Measurements from ENCODE around the gene KCTD1. TPM values are rescaled to one million over a fixed set of nuclear protein-coding genes. Genes with fewer than 3 reads are reported as not detected.

Gene KCTD1
- total and polyA plus RNA-seq, 2 donors (not counting 1 experiment from before 2014, with no cell fraction given), result 2.3 to 5.0 TPM

- Histone ChIP-seq H3K4me2 (replicated peaks; ENCODE audit: low read depth, low read length, poor library complexity, severe bottlenecking) (no peak overlapping the region), H3K9me3 (ENCODE audit: control extremely low read depth in 1 of 3, control insufficient read depth in 2 of 3, insufficient read depth in 1 of 3, low read length in 2 of 3) (no peaks in the 10 kb centered on the region), H3K4me1 (ENCODE audit: control insufficient read depth in 2 of 2, insufficient read depth in 2 of 2, low read length in 2 of 2) (no peaks in the 10 kb centered on the region), H2AFZ (ENCODE audit: insufficient read depth, low read depth, low read length, poor library complexity, severe bottlenecking) (no peak overlapping the region), H4K20me1 (ENCODE audit: control insufficient read depth, insufficient read depth, low read length, poor library complexity, severe bottlenecking) (no peaks in the 10 kb centered on the region), H3K9ac (ENCODE audit: low read length) (no peak overlapping the region), H3K4me3 (ENCODE audit: control extremely low read depth in 1 of 5, extremely low read depth in 1 of 5, insufficient read depth in 1 of 5, low read depth in 2 of 5, low read length in 4 of 5) (no peak overlapping the region), H3K27me3 (replicated peaks in 1 of 4; ENCODE audit: control extremely low read depth in 1 of 4, control insufficient read depth in 3 of 4, insufficient read depth in 4 of 4, low read length in 3 of 4) (peaks cover 0 to 2% (median 0%) of the 10 kb centered on the region in 4 experiments), H3K27ac (ENCODE audit: low read length in 2 of 2) (no peak overlapping the region), H3K79me2 (ENCODE audit: control insufficient read depth, insufficient read depth, low read length) (no peaks in the 10 kb centered on the region), H3K36me3 (replicated peaks in 1 of 2; ENCODE audit: control extremely low read depth in 1 of 2, control insufficient read depth in 1 of 2, extremely low read depth in 1 of 2, insufficient read depth in 2 of 2, low read length in 1 of 2) (no peaks in the 10 kb centered on the region)
- H3K4me1 Mint-ChIP-seq, result no peaks in the 10 kb centered on the region
- no peak for TF ChIP-seq EZH2 (IDR thresholded peaks at IDR 0.05; ENCODE audit: borderline replicate concordance, insufficient read depth, low read depth, low read length, poor library complexity, severe bottlenecking)
- TF ChIP-seq, protein P1, sequence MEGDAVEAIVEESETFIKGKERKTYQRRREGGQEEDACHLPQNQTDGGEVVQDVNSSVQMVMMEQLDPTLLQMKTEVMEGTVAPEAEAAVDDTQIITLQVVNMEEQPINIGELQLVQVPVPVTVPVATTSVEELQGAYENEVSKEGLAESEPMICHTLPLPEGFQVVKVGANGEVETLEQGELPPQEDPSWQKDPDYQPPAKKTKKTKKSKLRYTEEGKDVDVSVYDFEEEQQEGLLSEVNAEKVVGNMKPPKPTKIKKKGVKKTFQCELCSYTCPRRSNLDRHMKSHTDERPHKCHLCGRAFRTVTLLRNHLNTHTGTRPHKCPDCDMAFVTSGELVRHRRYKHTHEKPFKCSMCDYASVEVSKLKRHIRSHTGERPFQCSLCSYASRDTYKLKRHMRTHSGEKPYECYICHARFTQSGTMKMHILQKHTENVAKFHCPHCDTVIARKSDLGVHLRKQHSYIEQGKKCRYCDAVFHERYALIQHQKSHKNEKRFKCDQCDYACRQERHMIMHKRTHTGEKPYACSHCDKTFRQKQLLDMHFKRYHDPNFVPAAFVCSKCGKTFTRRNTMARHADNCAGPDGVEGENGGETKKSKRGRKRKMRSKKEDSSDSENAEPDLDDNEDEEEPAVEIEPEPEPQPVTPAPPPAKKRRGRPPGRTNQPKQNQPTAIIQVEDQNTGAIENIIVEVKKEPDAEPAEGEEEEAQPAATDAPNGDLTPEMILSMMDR (IDR thresholded peaks at IDR 0.05), result no peak
- H3K4me3 Mint-ChIP-seq, result no peak overlapping the region
- peaks cover 22% of the 10 kb centered on the region for H3K27me3 Mint-ChIP-seq
- 86% methylated on average over 1 of the region's 2 CpGs for WGBS (ENCODE audit: insufficient coverage)
- no peak for DNase-seq
- no peaks in the 10 kb centered on the region for H3K9me3 Mint-ChIP-seq (ENCODE audit: insufficient read depth)
- POLR2A ChIA-PET, result no interaction called here
- intact Hi-C loops (cut with micrococcal nuclease), result no loop called here
- no peak overlapping the region for H3K27ac Mint-ChIP-seq
- CTCF ChIA-PET, result no interaction called here
- ATAC-seq (ENCODE audit: low read depth), result no peak
Observed at GRCh38 chr18:26593365-26594320, 45.3 kb upstream of the KCTD1 start.

GRCh38 chr18:26584745-26585144 lies 36.4 kb upstream of the KCTD1 start:
- H3K36me3 ChIP-seq (replicated peaks in 1 of 2; ENCODE audit: control extremely low read depth in 1 of 2, control insufficient read depth in 1 of 2, extremely low read depth in 1 of 2, insufficient read depth in 2 of 2, low read length in 1 of 2), result no peaks in the 10 kb centered on the region
- Mint-ChIP-seq H3K27ac (no peak overlapping the region), H3K27me3 (peaks cover 17% of the 10 kb centered on the region), H3K4me1 (no peaks in the 10 kb centered on the region), H3K9me3 (ENCODE audit: insufficient read depth) (no peaks in the 10 kb centered on the region), H3K4me3 (no peak overlapping the region)
- ATAC-seq (ENCODE audit: low read depth) (no peak), DNase-seq (no peak)
- intact Hi-C loops (cut with micrococcal nuclease), result no loop called here
- no peaks in the 10 kb centered on the region for H4K20me1 ChIP-seq (ENCODE audit: control insufficient read depth, insufficient read depth, low read length, poor library complexity, severe bottlenecking)
- H3K4me1 ChIP-seq (ENCODE audit: control insufficient read depth in 2 of 2, insufficient read depth in 2 of 2, low read length in 2 of 2), result no peaks in the 10 kb centered on the region
- 89% methylated on average over 6 of the region's 6 CpGs for WGBS (ENCODE audit: insufficient coverage)
- ChIA-PET CTCF (no interaction called here), POLR2A (no interaction called here)
- no peak overlapping the region for H2AFZ ChIP-seq (ENCODE audit: insufficient read depth, low read depth, low read length, poor library complexity, severe bottlenecking)
- H3K27ac ChIP-seq (ENCODE audit: low read length in 2 of 2), result no peak overlapping the region
- no peak overlapping the region for H3K4me3 ChIP-seq (ENCODE audit: control extremely low read depth in 1 of 5, extremely low read depth in 1 of 5, insufficient read depth in 1 of 5, low read depth in 2 of 5, low read length in 4 of 5)
- H3K9ac ChIP-seq (ENCODE audit: low read length), result no peak overlapping the region
- H3K27me3 ChIP-seq (replicated peaks in 1 of 4; ENCODE audit: control extremely low read depth in 1 of 4, control insufficient read depth in 3 of 4, insufficient read depth in 4 of 4, low read length in 3 of 4), result peaks cover 0 to 4% (median under 1%) of the 10 kb centered on the region in 4 experiments
- no peak overlapping the region for H3K4me2 ChIP-seq (replicated peaks; ENCODE audit: low read depth, low read length, poor library complexity, severe bottlenecking)
- no peaks in the 10 kb centered on the region for H3K79me2 ChIP-seq (ENCODE audit: control insufficient read depth, insufficient read depth, low read length)
- TF ChIP-seq EZH2 (IDR thresholded peaks at IDR 0.05; ENCODE audit: borderline replicate concordance, insufficient read depth, low read depth, low read length, poor library complexity, severe bottlenecking), result no peak
- H3K9me3 ChIP-seq (ENCODE audit: control extremely low read depth in 1 of 3, control insufficient read depth in 2 of 3, insufficient read depth in 1 of 3, low read length in 2 of 3), result no peaks in the 10 kb centered on the region

All from B cell (primary cell).